Upper lobe of left lung (tissue), 4 donors: ENCODE measurements around the gene CCDC38.

ENCODE experiments used
- CTCF ChIP-seq, 6 experiments: fragments of 450-650 bp in 4 of 6; fragments of 200-600 bp in 2 of 6; sonication (generic) in 2 of 6; IDR thresholded peaks; one replicate each; pipeline ENCODE4 v1.5.1; 2016 to 2019; ENCODE audit warnings: antibody characterized with exemption in 6 of 6
- POLR2AphosphoS5 ChIP-seq, 2 donors: sonication (generic); formaldehyde crosslinking; IDR thresholded peaks; one replicate each; pipeline ENCODE4 v1.5.1; 2017; ENCODE audit warnings: antibody characterized with exemption in 2 of 2

GRCh38 chr12:95990136-95990535 is 47.7 kb upstream of the CCDC38 start:
- TF ChIP-seq CTCF (IDR thresholded peaks at IDR 0.05) = no peak
- no peak for TF ChIP-seq POLR2AphosphoS5 (IDR thresholded peaks at IDR 0.05)
